Breast epithelium (tissue), 4 donors: ENCODE measurements around the gene CARS2. TPM values are rescaled to one million over a fixed set of nuclear protein-coding genes. Genes with fewer than 3 reads are reported as not detected.

Experiments
- DNase-seq, 2 donors: peaks; one replicate each; pipeline ENCODE4 v3.0.0-alpha.2; 2019; ENCODE audit warnings: low spot score in 2 of 2
- H3K27ac ChIP-seq, 2 donors: fragments of 200-600 bp; sonication (generic) in 1 of 2; one replicate each; pipeline ENCODE4 v1.5.1; 2016 to 2019; ENCODE audit warnings: mild to moderate bottlenecking in 1 of 2
- H3K27me3 ChIP-seq, 2 donors: fragments of 200-600 bp; sonication (generic) in 1 of 2; one replicate each; pipeline versions ENCODE4 v1.5.1 to v1.6.0; 2017 to 2019; ENCODE audit warnings: control low read depth in 1 of 2, mild to moderate bottlenecking in 1 of 2
- H3K36me3 ChIP-seq: fragments of 200-600 bp; one replicate; pipeline ENCODE4 v1.5.1; 2019
- H3K4me1 ChIP-seq, 2 donors: fragments of 200-600 bp; sonication (generic); one replicate each; pipeline ENCODE4 v1.5.1; 2016 to 2019; ENCODE audit warnings: control low read depth in 1 of 2
- H3K4me3 ChIP-seq, 3 donors: fragments of 200-600 bp; sonication (generic); 1 replicate in 2 of 3; 2 replicates in 1 of 3; pipeline ENCODE4 v1.5.1; 2016 to 2019; ENCODE audit warnings: mild to moderate bottlenecking in 3 of 3, moderate library complexity in 2 of 3
- H3K9me3 ChIP-seq, 2 donors: fragments of 200-600 bp; sonication (generic) in 1 of 2; one replicate each; pipeline ENCODE4 v1.5.1; 2016 to 2019; ENCODE audit warnings: control low read depth in 1 of 2
- POLR2A ChIP-seq: fragments of 450-650 bp; IDR thresholded peaks from one replicate; pipeline ENCODE4 v1.6.1; 2016; ENCODE audit warnings: antibody characterized with exemption, mild to moderate bottlenecking, moderate library complexity
- POLR2AphosphoS5 ChIP-seq, 3 donors: sonication (generic); formaldehyde crosslinking; IDR thresholded peaks; one replicate each; pipeline ENCODE4 v1.6.1; 2017; ENCODE audit warnings: antibody characterized with exemption in 3 of 3
- intact Hi-C: fragments of 100-400 bp; cut with DNase I; formaldehyde crosslinking; loops from one replicate; pipeline ENCODE4 v1.15.1; 2023; ENCODE audit warnings: low total_unique reads
- total RNA-seq, 3 donors: library from RNA; depleted of rRNA; stranded (reverse); fragments of >200 nt; gene quantifications; one replicate each; pipeline ENCODE4 v1.1.0, GENCODE V29; 2016
- TF ChIP-seq, protein P1 (sequence below), 3 donors: fragments of 450-650 bp; IDR thresholded peaks; one replicate each; pipeline ENCODE4 v1.5.1; 2016 to 2017; ENCODE audit warnings: antibody characterized with exemption in 3 of 3, mild to moderate bottlenecking in 3 of 3, moderate library complexity in 3 of 3

Gene CARS2
- total RNA-seq, 3 donors from 2014 or later = 59.8 to 79.8 (median 61.6) TPM

GRCh38 chr13:110700641-110701040, 5.3 kb downstream of the CARS2 start:
- no peak for TF ChIP-seq POLR2A
- TF ChIP-seq POLR2AphosphoS5 (IDR thresholded peaks at IDR 0.05) = no peak
- TF ChIP-seq, protein P1, sequence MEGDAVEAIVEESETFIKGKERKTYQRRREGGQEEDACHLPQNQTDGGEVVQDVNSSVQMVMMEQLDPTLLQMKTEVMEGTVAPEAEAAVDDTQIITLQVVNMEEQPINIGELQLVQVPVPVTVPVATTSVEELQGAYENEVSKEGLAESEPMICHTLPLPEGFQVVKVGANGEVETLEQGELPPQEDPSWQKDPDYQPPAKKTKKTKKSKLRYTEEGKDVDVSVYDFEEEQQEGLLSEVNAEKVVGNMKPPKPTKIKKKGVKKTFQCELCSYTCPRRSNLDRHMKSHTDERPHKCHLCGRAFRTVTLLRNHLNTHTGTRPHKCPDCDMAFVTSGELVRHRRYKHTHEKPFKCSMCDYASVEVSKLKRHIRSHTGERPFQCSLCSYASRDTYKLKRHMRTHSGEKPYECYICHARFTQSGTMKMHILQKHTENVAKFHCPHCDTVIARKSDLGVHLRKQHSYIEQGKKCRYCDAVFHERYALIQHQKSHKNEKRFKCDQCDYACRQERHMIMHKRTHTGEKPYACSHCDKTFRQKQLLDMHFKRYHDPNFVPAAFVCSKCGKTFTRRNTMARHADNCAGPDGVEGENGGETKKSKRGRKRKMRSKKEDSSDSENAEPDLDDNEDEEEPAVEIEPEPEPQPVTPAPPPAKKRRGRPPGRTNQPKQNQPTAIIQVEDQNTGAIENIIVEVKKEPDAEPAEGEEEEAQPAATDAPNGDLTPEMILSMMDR (IDR thresholded peaks at IDR 0.05) = no peak
- H3K27me3 ChIP-seq = no peaks in the 10 kb centered on the region
- no peaks in the 10 kb centered on the region for H3K9me3 ChIP-seq
- no peak for DNase-seq
- no peak overlapping the region for H3K27ac ChIP-seq
- H3K4me1 ChIP-seq = peaks cover 0 to 10% of the 10 kb centered on the region in 2 donors
- intact Hi-C loops = no loop called here
- no peak overlapping the region for H3K4me3 ChIP-seq
- H3K36me3 ChIP-seq = peaks cover 3% of the 10 kb centered on the region

- Histone ChIP-seq H3K9me3 (no peaks in the 10 kb centered on the region), H3K36me3 (peaks cover 3% of the 10 kb centered on the region), H3K27ac (no peak overlapping the region), H3K27me3 (no peaks in the 10 kb centered on the region), H3K4me1 (peaks cover 0 to 9% of the 10 kb centered on the region in 2 donors), H3K4me3 (no peak overlapping the region)
- intact Hi-C loops = no loop called here
- TF ChIP-seq POLR2A (no peak), POLR2AphosphoS5 (IDR thresholded peaks at IDR 0.05) (no peak)
- TF ChIP-seq, protein P1 (IDR thresholded peaks at IDR 0.05) = no peak
- DNase-seq = no peak
These were observed 5.7 kb downstream of the CARS2 start for GRCh38 chr13:110700186-110700585.

- Histone ChIP-seq H3K36me3 (peaks cover 3% of the 10 kb centered on the region), H3K9me3 (no peaks in the 10 kb centered on the region), H3K27me3 (no peaks in the 10 kb centered on the region), H3K4me3 (no peak overlapping the region), H3K27ac (no peak overlapping the region), H3K4me1 (peaks cover 0 to 2% of the 10 kb centered on the region in 2 donors)
- TF ChIP-seq, protein P1 (IDR thresholded peaks at IDR 0.05) = no peak
- TF ChIP-seq POLR2AphosphoS5 (IDR thresholded peaks at IDR 0.05) (no peak), POLR2A (no peak)
- DNase-seq = no peak
- intact Hi-C loops = no loop called here
These were observed 6.5 kb downstream of the CARS2 start for GRCh38 chr13:110699148-110700145.

GRCh38 chr13:110698689-110699088, 7.2 kb downstream of the CARS2 start:
- intact Hi-C loops = no loop called here
- Histone ChIP-seq H3K36me3 (peaks cover 3% of the 10 kb centered on the region), H3K27ac (no peak overlapping the region), H3K4me3 (no peak overlapping the region), H3K9me3 (no peaks in the 10 kb centered on the region), H3K27me3 (no peaks in the 10 kb centered on the region), H3K4me1 (no peaks in the 10 kb centered on the region)
- TF ChIP-seq POLR2AphosphoS5 (IDR thresholded peaks at IDR 0.05) = no peak
- DNase-seq = no peak

GRCh38 chr13:110697842-110698241, 8.1 kb downstream of the CARS2 start:
- no peak for DNase-seq
- Histone ChIP-seq H3K27ac (no peak overlapping the region), H3K4me3 (no peak overlapping the region), H3K27me3 (no peaks in the 10 kb centered on the region), H3K36me3 (peaks cover 3% of the 10 kb centered on the region), H3K9me3 (no peaks in the 10 kb centered on the region), H3K4me1 (no peaks in the 10 kb centered on the region)
- intact Hi-C loops = no loop called here
- TF ChIP-seq, protein P1 (IDR thresholded peaks at IDR 0.05) = no peak
- TF ChIP-seq POLR2A (no peak), POLR2AphosphoS5 (IDR thresholded peaks at IDR 0.05) (no peak)
